Stimulated activated CD4-positive, alpha-beta T cell treated with anti-CD3 and anti-CD28 coated beads, Interleukin-15, amount 100 ng/mL, for 1 hour (primary cell): ENCODE results near the gene ATOX1.
A peak's percentile ranks its signal among the peaks of the same experiment; 100 is the strongest.
"Not testable (repeated sequence)": the region's sequence is repeated elsewhere in the genome, so short reads cannot be mapped to it uniquely, and the experiment has no call there.

Source experiments
- DNase-seq, 2 donors: peaks; one replicate each; pipeline ENCODE4 v3.0.0-alpha.2; 2020; ENCODE audit warnings: low read depth in 1 of 2, low spot score in 1 of 2

ATOX1 gene, protein sequence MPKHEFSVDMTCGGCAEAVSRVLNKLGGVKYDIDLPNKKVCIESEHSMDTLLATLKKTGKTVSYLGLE

DNA sequence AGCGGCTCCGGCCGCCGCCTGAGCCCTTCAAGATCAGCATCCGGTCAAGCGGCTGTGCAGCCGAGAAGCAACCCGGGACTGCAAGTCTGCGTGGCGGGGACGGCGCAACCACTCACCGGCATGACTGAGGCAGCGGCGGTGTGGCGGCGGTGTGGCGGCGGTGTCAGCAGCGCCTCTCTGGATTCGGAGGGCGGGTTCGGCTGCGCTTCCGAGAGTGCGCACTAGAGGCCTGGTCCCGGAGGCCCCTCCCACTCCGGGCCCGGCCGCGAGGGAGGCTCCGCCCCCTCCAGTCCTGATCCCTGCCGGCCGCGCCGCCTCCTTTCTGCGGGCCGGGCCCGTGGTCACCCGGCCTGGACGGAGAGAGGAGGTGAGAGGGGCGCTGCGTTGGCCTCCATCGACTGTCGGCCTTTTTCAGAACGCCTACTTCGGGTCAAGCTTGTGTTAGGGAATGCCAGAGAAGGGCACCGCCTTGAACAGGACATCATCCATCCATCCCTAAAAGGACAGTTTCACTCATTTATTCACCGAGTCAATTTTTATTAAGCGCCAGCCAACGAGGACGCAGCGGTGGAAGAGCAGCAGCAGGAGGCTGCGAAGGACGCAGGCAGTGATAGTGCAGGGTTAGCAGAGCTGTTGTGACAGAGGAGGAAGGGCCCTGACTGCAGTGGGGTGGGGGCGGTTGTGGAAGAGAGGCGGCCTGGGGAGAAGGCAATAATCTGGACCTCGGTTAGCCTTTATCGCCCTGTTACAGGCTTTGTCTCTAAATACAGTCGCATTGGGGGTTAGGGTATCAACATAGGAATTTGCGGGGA lies at the start of gene ATOX1:
ATOX1 (minus strand) TSS at position 202 of the 812 bp plus-strand sequence; CDS start at position 122, 80 bp downstream.
- DNase-seq: peak; percentile 86 to 89

DNA sequence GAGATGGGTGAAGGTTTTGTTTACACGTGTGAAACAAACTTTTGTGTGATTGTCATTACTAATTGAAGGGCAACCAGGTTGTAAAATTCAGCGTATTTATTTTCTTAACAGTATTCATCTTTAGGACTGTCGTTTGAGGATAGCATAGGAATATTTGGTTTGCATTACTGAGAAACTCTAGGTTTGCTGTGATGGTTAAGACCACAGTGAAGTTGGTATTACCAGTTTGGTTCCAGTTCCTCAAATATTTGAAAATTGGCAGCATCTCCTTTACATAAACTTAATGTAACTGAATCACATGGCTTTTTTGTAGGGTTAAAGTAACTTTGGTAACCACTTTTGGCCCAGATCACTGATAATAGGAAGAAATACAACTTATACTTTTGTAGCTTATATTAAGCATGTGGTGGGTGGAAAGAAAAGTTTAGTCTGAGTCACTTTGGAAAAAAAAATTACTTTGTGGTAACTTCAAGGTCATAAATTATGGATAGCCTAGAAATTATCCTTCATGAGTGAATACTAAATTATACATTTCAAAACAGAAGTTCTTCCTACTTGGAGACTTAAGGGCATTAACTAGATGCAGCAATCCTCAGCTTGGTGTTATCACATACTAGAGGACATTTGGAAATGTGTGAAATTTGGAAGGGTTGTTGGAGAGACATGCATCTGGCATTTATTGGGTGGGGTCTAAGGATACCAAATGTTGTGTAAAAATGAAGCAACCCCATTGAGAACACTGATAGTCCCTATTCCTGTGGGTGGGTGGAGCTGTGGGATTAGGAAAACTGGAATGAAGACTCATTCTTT lies 47.2 kb upstream of the ATOX1 start:
- no peak for DNase-seq

DNA sequence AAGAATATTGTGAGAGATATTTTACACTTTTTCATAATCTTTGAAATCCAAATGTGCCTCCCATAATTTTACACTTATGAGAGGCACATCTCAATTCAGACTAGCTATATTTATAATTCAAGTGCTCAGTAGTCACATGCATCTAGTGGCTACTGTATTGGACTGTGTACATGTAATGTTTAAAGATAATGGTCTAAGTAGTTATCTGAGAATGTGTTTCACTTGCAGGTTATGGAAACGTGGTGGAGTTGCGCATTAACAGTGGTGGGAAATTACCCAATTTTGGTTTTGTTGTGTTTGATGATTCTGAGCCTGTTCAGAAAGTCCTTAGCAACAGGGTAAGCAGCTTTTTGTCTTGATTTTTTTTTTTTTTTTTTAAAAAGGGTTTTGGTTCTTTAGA lies 42.1 kb upstream of the ATOX1 start:
- DNase-seq: no peak

DNA sequence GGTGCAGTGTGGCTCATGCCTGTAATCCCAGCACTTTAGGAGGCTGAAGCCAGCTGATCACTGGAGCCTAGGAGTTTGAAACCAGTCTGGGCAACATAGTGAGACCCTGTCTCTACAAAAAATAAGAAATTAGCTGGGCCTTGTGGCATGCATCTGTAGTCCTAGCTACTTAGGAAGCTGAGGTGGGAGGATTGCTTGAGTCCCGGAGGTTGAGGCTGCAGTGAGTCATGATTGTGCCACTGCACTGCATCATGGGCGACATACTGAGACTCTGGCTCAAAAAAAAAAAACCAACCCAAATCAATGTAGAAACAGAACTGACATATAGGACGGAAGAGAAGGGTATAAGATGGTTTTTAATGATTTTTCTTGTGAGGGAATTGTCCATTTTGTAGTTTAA lies 41.0 kb upstream of the ATOX1 start:
- DNase-seq: no peak

DNA sequence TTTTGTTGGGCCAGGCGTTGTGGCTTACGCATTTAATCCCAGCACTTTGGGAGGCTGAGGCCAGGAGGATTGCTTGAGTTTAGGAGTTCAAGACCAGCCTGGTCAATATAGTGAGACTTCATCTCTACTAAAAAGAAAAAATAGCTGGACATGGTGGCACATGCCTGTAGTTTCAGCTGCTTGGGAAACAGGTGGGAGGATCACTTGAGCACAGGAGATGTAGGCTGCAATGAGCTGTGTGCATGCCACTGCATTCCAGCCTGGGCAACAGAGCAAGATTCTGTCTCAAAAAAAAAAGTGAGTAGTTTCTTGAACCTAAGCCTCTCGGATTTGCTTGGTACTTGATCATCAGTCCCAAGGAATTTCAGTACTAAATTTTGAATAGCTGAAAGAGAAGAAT lies 40.2 kb upstream of the ATOX1 start:
- no peak for DNase-seq

DNA sequence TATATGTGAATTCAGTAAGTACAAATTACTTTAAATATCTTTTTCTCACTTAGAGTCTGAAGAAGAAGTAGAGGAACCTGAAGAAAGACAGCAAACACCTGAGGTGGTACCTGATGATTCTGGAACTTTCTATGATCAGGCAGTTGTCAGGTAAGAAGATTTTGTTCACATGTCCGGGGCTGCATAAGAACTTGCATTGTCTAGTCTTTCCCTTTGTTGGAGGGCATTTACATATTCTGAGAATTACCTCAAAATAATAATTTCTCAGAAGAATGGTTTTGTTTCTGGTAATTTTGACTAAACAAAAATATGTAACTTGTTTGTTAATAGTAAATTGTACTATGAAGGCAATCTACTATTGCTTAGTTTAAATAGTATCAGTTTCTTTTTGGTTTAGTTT lies 37.0 kb upstream of the ATOX1 start:
- no peak for DNase-seq

DNA sequence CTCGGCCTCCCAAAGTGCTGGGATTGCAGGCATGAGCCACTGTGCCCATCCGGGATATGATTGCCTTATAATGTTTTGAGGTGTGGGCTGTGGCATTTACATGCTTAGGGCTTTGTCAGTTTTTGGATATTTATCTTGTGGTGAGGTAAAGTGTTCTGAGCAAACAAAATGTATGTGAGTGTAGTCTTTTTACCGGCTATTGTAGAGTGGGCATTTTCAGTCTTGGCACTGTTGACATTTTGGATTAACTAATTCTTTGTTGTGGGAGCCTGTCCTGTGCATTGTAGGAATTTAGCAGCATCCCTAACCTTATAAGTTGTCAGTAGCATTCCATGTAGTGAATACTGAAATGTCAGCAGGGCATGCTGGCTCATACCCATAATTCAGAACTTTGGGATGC lies 34.9 kb upstream of the ATOX1 start:
- no peak for DNase-seq

DNA sequence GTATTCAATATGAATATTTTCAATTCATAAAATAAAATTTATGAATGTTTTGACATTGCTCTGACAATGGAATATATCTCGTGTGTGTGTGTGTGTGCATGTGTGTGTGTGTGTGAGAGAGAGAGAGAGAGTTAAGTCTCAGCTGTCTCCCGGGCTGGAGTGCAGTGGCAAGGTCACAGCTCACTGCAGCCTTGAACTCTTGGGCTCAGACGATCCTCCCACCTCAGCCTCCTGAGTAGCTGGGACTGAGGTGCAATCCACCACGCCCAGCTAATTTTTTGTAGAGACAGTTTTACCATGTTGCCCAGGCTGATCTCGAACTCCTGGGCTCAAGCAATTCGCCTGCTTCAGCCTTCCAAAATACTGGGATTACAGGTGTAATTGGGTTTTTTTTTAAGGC lies 29.4 kb upstream of the ATOX1 start:
- no peak for DNase-seq

DNA sequence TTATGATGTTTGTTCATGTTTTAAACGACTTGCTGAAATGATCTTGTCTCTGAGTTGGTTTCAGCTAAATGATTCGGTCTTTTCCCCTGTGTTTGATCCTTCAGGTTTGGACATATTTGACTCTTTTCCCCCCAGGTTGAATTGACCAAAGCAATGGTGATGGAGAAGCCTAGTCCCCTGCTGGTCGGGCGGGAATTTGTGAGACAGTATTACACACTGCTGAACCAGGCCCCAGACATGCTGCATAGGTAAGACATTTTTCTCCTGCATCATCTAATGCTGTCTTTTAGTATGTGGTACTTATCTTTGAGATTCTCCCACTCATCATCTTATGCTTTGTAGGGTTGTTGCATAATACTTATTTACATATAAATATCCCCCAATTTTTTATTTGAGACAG lies 28.0 kb upstream of the ATOX1 start:
- DNase-seq: no peak

DNA sequence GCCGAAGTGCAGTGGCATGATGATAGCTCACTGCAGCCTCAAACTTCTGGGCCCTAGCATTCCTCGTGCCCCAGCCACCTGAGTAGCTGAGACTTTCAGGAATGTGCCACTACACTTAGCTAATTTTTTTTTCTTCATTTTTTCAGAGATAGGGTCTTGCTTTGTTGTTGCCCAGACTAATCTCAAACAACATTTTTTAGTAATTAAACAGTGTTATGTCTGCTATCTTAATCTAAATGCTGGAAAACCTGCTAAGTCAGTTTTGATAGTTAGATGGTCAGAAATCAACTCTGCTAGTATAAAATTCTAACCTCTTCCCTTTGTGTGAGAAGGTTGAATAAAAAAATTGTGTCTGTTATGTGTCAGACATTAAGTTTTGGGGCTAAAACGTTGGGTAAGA lies 25.7 kb upstream of the ATOX1 start:
- DNase-seq: no peak

DNA sequence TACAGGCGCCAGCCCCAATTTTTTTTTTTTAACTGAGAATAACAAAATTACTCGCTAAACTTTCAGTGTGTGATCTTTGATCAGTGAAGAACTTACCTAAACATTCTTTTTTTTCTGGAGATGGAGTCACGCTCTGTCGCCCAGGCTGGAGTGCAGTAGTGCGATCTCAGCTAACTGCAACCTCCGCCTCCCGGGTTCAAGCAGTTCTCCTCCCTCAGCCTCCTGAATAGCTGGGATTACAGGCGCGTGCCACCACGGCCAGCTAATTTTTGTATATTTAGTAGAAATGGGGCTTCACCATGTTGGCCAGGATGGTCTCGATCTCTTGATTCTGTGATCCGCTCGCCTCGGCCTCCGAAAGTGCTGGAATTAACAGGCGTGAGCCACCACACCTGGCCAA lies 25.2 kb upstream of the ATOX1 start:
- DNase-seq: not testable (repeated sequence)

DNA sequence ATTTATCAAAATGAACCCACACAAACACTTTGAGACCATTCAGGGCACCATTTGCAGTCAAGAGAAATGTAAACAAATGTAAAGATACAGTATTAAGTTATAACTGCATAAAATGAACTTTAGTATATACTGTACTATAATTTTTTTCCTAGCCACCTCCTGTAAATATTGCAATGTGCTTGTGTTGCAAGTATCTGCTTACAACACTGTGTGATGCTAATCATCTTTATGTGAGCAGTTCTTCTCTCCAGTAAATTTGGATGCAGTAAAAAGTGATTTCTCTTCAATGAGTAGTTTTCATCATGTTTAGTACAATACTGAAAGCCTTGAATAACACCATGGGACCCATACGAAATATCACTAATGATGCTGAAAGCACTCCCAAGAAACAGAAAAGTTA lies 22.8 kb upstream of the ATOX1 start:
- DNase-seq: no peak

DNA sequence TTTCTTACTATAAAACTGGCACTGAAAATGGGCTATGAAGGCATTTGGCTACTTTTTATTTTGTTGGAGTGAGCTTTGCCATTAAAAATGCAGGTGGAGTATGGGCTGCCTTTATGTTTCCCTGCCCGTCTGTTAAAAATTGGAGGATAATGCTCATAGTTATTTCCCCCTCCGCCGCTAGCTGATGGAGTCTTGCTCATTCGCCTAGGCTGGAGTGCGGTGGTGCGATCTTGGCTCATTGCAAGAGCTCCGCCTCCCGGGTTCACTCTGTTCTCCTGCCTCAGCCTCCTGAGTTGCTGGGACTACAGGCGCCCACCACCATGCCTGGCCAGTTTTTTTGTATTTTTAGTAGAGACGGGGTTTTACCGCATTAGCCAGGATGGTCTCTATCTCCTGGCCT lies 21.9 kb upstream of the ATOX1 start:
- DNase-seq: no peak

DNA sequence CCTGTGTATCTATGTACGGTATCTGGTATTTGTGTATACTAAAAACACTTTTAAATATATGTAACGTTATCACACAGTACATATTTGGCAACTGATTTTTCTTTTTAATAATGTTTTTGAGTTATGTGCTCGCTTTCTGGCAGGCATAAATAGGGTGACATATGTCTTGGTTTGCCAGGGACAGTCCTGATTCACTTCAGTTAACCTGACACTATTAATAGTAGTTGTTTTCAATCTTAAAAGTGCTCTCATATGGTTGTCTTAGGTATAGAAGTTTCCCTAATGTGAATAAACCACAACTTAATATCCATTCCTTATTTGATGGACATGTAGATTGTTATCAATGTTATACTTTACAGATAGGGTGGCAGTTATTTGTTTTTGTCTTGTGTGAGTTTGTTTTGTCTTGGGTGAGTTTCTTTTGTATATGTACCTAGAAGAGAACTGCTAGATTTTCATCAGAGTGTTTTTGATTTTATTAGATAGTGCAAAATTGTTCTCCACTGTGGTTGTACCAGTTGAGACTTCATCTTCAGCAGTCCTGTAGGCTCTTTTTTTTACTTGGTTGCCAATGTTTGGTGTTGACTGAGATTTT lies 21.2 kb upstream of the ATOX1 start:
- no peak for DNase-seq

DNA sequence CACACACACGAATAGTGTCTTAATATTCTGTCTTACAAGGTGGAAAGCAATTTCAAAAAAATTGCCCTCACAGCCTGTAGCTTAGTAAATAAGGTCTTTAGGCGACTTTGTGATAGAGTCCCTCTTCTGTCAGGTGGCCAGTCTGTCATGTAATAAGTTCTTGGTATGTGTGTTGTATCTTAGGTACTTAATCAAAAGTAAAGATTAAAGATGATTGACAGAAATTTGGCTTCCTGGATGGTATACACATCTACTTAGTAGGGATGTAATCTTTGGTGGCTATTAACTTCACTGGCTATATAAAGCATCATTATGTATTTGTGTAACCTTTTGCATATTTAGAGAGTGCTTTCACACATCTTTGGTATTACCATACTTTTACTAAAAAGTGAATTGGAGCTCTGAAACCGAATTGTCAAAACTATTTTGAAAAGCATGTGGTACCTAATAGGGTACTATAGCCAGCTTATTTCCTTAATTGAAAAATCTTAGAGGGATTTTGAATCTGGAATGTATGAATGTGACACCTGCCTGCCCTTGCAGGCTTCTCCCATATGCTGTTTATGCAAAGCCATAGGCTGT lies 16.7 kb upstream of the ATOX1 start:
- DNase-seq: no peak

DNA sequence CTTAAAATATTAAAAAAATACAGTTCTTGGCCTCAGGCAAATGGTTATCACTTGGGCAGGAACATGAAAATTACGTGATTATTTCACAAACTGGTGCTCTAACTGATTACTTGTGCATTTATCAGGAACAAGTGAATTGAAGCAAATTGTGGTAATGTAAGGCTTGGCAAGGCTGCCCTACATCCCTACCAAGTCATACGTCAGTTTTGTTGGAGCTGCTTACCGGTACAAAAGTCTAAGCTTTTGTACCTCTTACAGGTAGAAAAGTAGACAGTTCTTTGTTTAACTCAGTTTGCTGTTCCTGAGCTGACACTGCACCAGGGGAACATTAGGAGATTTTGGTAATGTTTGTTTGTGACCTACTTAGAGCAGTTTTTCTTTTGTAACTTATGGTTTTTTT lies 15.5 kb upstream of the ATOX1 start:
- DNase-seq: no peak

DNA sequence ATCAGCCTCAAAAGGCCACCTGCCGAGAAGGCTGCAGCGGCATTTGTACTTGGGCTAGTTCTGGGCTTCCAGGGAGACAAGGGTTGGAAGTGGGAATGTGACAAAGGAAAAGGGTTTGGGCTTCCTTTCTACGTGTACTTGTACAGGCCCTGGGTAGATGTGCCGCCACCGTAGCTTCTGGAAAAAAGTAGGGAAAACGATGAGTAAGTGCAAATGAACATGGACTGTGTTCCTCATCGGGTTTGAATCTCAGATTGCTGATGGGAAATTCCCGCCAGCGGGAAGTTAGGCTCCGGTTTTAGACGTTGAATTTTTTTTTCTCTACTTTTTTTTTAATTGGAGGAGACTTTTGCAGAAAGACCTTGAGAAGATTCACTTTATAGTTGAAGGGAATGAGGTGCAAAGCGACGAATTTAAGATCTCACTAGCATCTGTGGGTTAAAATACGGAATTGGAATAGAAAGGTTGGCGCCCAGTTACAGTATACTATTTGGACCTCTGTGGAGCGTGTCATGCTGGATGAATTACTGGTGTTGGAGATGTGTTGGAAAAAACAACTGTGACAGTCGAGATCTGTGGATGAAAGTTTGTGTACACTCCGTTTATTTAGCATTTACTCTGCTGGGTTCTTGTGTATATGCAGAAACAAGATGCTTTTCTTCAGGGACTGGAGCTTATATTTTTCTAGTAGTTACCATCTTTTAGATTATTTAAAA lies 14.6 kb upstream of the ATOX1 start:
- no peak for DNase-seq

DNA sequence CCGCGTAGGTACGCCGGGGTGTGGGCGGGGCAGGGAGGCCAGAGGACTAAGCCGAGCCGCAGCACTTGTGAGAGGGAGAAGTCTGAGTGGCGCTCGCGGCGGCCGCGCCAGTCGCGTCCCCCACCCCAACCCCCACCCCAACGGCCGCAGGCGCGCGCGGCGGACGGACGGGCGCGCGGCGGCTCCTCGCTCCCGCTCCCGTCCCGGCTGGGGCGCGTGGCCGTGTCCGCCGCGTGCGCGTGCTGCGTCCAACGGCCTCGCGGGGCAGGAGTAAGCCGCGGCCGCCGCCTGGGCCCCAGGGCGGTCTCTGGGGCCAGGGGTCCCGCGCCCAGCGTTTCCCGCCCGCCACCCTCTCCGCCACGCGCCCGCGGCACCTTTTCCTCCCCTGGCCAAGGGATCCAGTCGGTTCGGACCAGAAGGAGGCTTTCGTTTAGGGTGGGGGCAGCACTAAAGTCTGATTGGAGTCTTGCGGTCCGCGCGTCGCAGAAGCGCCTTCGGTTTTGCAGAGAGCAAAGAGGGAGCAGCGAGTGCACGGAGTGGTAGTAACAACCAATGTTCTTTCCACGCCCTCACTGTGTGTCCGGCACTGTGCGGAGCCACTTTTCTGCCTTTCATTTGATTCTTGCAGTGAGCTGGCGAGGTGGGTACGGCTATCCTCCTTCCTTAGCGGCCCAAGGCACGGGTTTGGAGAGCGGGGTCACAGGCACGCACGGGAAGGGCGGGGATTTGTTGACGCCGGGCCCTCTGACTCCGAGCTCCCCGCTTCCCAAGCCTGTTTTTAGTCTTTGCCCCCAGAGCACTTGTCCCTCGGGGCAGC lies 13.8 kb upstream of the ATOX1 start:
- DNase-seq: peak; percentile 8 to 21

DNA sequence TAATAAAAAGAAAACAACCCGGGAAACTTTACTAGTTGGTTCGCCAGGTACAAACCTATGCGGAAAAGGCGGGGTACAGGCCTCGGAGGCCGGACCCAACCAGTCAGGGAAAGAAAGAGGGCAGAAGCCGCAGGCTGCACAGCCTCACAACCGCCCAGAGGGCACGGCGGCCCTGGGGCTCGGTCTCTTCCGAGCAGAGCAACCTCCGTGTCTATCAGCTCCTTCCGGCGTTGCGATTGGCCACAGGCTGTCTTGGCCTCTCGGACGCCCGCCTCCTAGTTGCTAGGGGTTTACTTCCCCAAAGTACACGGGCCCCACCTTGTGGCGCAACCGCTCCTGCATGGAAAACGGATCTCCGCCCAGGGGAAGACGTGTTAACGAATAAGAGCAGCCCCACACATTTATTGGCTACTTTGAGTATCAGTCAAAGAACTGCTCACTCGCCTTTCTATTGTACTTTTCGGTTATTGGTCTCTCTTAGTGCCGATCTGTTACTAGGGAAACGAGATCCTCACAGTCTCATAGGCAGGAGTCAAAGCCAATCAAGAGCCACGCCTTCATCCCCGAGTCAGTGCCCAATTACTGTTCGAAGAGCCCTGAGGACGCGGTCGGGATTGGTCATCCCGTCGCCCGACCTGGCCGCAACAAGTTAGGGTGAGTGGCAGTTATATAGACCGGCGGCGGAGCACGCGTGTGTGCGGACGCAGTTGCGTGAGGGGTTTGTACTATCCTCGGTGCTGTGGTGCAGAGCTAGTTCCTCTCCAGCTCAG lies 13.0 kb upstream of the ATOX1 start, which contains the start of gene G3BP1:
G3BP1 (plus strand) TSS at position 696 of the 770 bp plus-strand sequence. CDS start 14,667 bp downstream, outside the sequence.
- DNase-seq: peak; percentile 93 to 98
